ENCODE data around the gene PGBD5. TPM values are rescaled to one million over a fixed set of nuclear protein-coding genes. Genes with fewer than 3 reads are reported as not detected.

The PGBD5 gene
- total RNA-seq, 1 donor from 2014 or later = 15.9 TPM

GRCh38 chr1:230399321-230400006, 26.7 kb downstream of the PGBD5 start:
- no peak for DNase-seq (ENCODE audit: low spot score in 2 of 2)
- no peak for FAIRE-seq

- no peak for DNase-seq (ENCODE audit: low spot score in 2 of 2)
- no peak for FAIRE-seq
These were observed 27.3 kb downstream of the PGBD5 start for GRCh38 chr1:230398856-230399255.

DNA sequence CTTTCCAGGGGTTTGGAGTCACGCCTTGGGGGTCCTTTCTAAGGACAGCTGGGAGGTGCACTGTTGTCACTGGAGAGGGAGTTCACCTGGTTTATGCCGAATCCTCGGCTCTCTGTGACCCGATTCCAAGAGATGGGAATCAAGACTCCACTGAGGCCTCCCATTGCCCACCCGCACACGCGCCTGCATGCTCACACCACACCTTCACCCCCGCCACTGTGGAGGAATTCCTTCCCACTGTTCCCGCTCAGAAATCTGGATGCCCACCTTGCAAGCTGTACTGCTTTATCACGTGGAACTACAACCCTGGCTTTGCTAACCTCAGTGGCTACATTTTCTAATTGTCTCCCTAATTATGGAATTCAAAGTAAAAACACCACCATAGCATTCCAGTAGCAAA, 29.2 kb downstream of the PGBD5 start:
- DNase-seq (ENCODE audit: low spot score in 2 of 2) = no peak
- no peak for FAIRE-seq

- FAIRE-seq (no peak), DNase-seq (ENCODE audit: low spot score in 2 of 2) (no peak)
These were observed 30.2 kb downstream of the PGBD5 start for GRCh38 chr1:230395932-230396331.

DNA sequence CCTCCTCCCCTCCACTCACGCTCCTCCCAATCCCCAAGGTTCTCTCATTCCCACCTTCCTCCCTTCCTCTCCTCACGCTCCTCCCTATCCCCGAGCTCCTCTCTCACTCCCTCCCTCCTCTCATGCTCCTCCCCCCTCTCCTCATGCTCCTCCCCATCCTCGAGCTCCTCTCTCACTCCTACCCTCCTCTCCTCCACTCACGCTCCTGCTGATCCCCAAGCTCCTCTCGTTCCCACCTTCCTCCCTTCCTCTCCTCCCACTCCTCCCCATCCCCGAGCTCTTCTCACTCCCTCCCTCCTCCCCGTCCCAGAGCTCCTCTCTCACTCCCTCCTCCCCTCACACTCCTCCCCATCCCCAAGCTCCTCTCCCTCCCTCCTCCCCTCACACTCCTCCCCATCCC, 31.4 kb downstream of the PGBD5 start:
- DNase-seq (ENCODE audit: low spot score in 2 of 2) = no peak
- FAIRE-seq = no peak

DNA sequence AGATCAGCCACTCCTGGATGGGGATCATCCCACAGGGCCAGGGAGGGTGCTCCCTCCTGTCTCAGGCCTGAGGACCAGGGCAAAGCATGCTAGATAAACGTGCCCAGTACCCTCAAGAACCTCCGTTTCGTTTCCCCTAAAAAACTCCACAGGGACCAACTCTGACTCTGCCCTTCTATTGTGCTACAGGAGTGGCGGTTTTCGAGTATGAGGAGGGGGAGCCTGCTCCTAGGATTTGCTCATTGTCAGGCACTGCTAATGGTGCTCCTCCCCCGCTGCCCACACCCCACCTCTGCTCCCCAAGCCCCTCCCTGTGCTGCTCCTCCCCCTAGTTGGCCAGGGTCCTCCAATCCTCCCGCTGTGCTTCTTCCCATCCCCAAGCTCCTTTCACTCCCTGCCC, 32.0 kb downstream of the PGBD5 start:
- FAIRE-seq = no peak
- DNase-seq (ENCODE audit: low spot score in 2 of 2) = no peak

- no peak for DNase-seq (ENCODE audit: low spot score in 2 of 2)
- FAIRE-seq = no peak
These were observed 32.4 kb downstream of the PGBD5 start for GRCh38 chr1:230393722-230394121.

- FAIRE-seq (no peak), DNase-seq (ENCODE audit: low spot score in 2 of 2) (no peak)
These were observed 33.1 kb downstream of the PGBD5 start for GRCh38 chr1:230392920-230393521.

DNA sequence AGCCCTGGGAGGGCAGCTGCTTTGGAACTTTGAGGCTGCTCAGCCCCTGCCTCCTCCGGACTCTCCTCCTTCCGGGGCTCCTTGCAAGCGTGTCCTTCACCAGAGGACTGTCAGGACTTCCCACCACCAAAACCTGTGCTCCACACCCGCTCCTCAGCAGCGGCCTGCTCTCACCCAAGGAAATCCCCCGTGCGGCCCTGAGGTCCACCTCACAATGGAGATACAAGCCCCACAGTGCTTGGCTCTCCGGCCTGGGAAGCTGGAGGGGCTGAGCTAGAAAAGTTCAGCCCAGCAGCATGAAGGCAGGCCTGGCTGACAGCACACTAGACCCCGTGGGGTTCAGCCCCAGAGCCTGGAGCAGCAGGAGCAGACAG, 33.6 kb downstream of the PGBD5 start:
- FAIRE-seq (no peak), DNase-seq (ENCODE audit: low spot score in 2 of 2) (no peak)

DNA sequence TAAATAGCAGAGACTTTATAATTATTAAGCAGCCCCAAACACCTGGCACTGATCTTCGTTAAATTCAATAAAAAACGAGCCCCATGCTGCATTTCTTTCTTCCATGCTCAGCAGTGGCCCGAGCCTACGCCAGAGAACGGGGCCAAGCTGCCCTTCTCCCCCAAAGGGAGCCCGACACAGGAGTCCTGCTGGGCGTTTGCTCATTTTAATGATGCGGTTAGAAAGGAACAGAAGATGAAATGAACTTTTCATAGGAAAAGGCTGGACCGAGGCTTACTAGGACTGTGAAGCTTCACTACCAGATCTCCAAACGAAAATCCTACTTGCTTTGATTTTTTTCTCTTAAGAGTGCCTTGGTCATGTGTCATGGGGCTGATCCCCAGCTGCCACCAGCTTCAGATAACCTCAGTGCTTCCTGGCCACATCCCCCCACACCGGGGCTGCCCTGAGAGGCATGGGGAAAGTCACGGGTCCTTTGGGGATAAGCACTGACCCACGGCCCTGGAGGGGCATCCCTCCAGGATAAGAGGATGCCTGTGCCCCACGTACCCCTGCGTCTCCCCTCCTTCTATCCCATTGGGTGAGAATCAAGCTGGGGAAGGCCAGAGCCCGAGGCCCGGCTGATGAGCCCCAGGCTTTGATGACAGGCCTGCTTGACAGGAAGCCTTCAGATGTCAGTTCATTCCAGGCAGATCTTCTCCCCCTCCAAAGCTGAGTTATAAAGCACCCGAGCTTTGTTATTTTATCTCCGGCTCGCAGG, 34.2 kb downstream of the PGBD5 start:
- DNase-seq (ENCODE audit: low spot score in 2 of 2) (no peak), FAIRE-seq (no peak)

DNA sequence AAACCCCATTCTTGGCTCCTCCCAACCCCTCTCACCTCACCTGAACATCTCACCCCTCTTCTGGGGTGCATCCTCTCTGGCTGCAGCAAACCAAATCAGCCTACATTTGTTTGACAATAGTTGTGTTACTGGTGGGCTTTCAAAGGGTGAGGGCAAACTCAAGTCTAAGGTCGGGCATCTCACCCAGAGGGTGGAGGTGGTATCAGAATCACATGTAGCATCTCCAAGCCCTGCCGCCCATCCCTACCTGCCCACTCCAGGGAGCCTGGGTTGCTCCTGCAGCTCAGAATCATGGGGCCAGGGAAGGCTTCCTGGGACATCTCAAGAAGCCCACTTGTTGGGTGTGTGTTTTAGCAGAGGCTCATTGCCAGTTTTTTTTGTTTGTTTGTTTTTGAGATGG, 35.8 kb downstream of the PGBD5 start:
- no peak for FAIRE-seq
- no peak for DNase-seq (ENCODE audit: low spot score in 2 of 2)

GRCh38 chr1:230387876-230388275, 38.3 kb downstream of the PGBD5 start:
- FAIRE-seq = no peak
- DNase-seq (ENCODE audit: low spot score in 2 of 2) = no peak

DNA sequence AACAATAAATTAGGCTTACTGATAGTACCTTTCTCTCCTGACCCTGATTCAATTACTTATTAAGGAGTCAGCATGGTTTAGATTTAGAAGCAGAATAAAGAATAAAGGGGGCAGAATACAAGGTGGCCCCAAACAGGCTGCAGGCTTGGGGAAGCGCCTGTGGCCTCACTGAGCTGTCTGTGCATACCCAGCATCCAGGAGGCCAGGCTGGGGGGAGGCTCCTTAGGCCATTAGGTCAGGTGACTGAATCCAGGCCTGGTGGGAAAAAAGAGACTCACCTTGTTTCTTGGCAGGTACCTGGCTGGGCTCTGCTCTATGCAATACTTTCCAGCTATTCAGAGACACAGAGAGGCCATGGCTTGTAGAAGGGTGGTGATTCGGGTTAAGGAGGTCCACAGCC, 38.8 kb downstream of the PGBD5 start:
- FAIRE-seq (no peak), DNase-seq (ENCODE audit: low spot score in 2 of 2) (no peak)

GRCh38 chr1:230386637-230387262, 39.4 kb downstream of the PGBD5 start:
- DNase-seq (ENCODE audit: low spot score in 2 of 2) = no peak

GRCh38 chr1:230385930-230386329, 40.2 kb downstream of the PGBD5 start:
- DNase-seq (ENCODE audit: low spot score in 2 of 2) (no peak), FAIRE-seq (no peak)

More at GRCh38 chr1:230386637-230387262, 39.4 kb downstream of the PGBD5 start:
- FAIRE-seq = no peak

GRCh38 chr1:230385158-230385450, 41.0 kb downstream of the PGBD5 start:
- no peak for FAIRE-seq
- DNase-seq (ENCODE audit: low spot score in 2 of 2) = no peak

DNA sequence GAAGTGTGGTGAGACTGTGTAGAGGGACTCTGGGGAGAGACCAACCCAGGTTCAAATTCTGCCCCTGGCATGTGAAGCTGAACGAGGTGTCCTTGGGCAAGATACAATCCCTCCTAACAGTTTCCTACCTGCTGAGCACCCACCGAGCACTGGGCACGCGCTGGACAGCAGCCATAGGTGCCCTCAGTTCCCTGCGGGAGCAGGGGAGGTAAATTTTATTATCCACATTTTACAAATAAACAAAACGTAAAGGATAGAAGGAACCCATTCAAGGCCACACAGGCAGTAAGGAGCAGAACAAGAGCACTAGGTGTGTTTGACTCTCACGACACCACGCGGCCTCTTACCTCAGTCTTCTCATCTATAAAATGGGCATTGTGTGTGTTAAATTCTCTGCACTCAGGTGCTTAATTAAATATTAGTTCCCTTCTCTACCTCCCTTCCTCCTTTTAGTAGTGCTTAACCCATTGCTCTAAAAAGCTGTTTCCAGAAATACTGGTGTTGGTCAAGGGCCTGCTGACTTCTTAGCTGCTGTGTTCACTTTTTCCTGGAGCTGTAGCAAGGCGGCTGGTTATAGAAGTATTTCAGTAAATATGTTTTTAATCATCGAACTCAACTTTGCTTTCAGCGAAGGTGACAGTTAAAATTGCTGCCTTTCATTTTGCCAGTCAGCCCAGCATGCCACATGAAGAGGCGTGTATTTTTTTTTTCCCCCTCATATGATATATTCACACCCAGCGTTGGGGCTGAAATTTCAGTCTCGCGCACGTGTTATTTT, 41.6 kb downstream of the PGBD5 start:
- DNase-seq (ENCODE audit: low spot score in 2 of 2) (no peak), FAIRE-seq (no peak)

DNA sequence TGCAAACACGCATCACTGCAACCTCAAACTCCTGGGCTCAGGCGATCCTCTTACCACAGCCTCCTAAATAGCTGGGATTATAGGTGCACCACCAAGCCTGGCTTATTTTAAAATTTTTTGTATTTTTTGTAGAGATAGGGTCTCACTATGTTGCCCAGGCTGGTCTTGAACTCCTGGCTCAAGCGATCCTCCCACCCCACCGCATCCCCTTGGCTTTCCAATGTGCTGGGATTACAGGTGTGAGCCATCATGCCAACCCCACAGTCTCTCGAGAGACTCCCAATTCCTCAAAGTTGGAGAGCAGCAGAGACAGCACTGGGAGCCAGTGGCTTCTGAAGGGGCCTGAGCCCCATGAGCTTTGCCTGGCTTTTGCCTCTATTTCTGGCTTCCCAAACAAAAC, 42.7 kb downstream of the PGBD5 start:
- no peak for FAIRE-seq
- DNase-seq (ENCODE audit: low spot score in 2 of 2) = no peak

GRCh38 chr1:230382001-230382491, 44.1 kb downstream of the PGBD5 start:
- no peak for DNase-seq (ENCODE audit: low spot score in 2 of 2)
- no peak for FAIRE-seq

- FAIRE-seq (no peak), DNase-seq (ENCODE audit: low spot score in 2 of 2) (no peak)
These were observed 44.5 kb downstream of the PGBD5 start for GRCh38 chr1:230381585-230381984.

- no peak for FAIRE-seq
- no peak for DNase-seq (ENCODE audit: low spot score in 2 of 2)
These were observed 45.1 kb downstream of the PGBD5 start for GRCh38 chr1:230381049-230381467.

Measured in frontal cortex (tissue), 4 donors.